IPS DF 4.7 (cell line): ENCODE results near the gene SLPI.

Experiments
- DNase-seq: peaks from one replicate; pipeline ENCODE4 v3.0.0-alpha.2; 2013; ENCODE audit warnings: low spot score; ENCODE audit errors: extremely low read depth

SLPI gene

GRCh38 chr20:45254383-45255262 is at the start of gene SLPI:
Gene SLPI, minus strand, starts transcription at chr20:45254564. Its CDS starts 21 bp downstream, at chr20:45254543.
- DNase-seq: no peak

- DNase-seq: no peak
Measured at GRCh38 chr20:45303586-45304463, 49.5 kb upstream of the SLPI start.

GRCh38 chr20:45301824-45302271 is 47.5 kb upstream of the SLPI start:
- DNase-seq: no peak

GRCh38 chr20:45300961-45301360 is 46.6 kb upstream of the SLPI start:
- DNase-seq: no peak

GRCh38 chr20:45299786-45300185 is 45.4 kb upstream of the SLPI start:
- DNase-seq: no peak

GRCh38 chr20:45297786-45298497 is 43.6 kb upstream of the SLPI start:
- no peak for DNase-seq

GRCh38 chr20:45294659-45295058 is 40.3 kb upstream of the SLPI start:
- DNase-seq: no peak

- DNase-seq: no peak
Measured at GRCh38 chr20:45294003-45294368, 39.6 kb upstream of the SLPI start.

- DNase-seq: no peak
Measured at GRCh38 chr20:45293041-45294002, 39.0 kb upstream of the SLPI start.

GRCh38 chr20:45292343-45292742 is 38.0 kb upstream of the SLPI start:
- no peak for DNase-seq

- DNase-seq: no peak
Measured at GRCh38 chr20:45291526-45291925, 37.2 kb upstream of the SLPI start.

GRCh38 chr20:45290677-45291355 is 36.5 kb upstream of the SLPI start:
- DNase-seq: no peak

GRCh38 chr20:45289942-45290676 is 35.7 kb upstream of the SLPI start:
- no peak for DNase-seq

- DNase-seq: no peak
Measured at GRCh38 chr20:45288860-45289259, 34.5 kb upstream of the SLPI start.

GRCh38 chr20:45288376-45288775 is 34.0 kb upstream of the SLPI start:
- DNase-seq: no peak

- DNase-seq: no peak
Measured at GRCh38 chr20:45283551-45284057, 29.2 kb upstream of the SLPI start.

GRCh38 chr20:45282700-45283550 is 28.6 kb upstream of the SLPI start:
- no peak for DNase-seq

GRCh38 chr20:45279992-45280391 is 25.6 kb upstream of the SLPI start:
- no peak for DNase-seq
